Erythroblast (primary cell): ENCODE data around the gene MBTPS1.

Experiments used
- GATA1 ChIP-seq: IDR thresholded peaks from 2 replicates; pipeline ENCODE4 v1.6.1; 2011; ENCODE audit warnings: low read depth, mild to moderate bottlenecking, control low read depth, low read length, moderate library complexity
- POLR2A ChIP-seq: IDR thresholded peaks from 2 replicates; pipeline ENCODE4 v1.6.1; 2011; ENCODE audit warnings: mild to moderate bottlenecking, low read length

DNA sequence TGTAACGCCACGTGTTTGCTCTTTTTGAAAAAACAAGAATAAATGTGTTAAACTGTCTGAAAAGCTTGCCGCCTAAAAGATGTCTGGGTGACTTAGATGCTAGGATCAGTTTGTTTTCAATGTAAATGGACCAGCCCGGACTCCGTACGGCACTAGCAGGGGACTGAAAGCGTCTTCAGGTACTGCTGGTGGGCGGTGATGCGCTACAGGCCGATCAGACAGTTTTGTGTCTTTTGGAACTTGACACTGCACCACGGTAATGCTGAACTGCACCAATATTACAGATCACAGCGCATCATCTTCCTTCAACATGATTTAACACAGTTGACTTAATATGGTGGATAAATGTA lies 727 bp upstream of the MBTPS1 start:
- no peak for TF ChIP-seq POLR2A
- no peak for TF ChIP-seq GATA1
